Activated effector memory CD4-positive, alpha-beta T cell treated with Interleukin-2 at 50 U/mL for 16 hours (primary cell): Measurements from ENCODE around the gene ADAMTS2.
"Not testable (repeated sequence)": the region's sequence is repeated elsewhere in the genome, so short reads cannot be mapped to it uniquely, and the experiment has no call there.

Source experiments
- DNase-seq: peaks from one replicate; pipeline ENCODE4 v3.0.0-alpha.2; 2020

The ADAMTS2 gene

GRCh38 chr5:179118338-179118737, 226.9 kb downstream of the ADAMTS2 start:
- no peak for DNase-seq

DNA sequence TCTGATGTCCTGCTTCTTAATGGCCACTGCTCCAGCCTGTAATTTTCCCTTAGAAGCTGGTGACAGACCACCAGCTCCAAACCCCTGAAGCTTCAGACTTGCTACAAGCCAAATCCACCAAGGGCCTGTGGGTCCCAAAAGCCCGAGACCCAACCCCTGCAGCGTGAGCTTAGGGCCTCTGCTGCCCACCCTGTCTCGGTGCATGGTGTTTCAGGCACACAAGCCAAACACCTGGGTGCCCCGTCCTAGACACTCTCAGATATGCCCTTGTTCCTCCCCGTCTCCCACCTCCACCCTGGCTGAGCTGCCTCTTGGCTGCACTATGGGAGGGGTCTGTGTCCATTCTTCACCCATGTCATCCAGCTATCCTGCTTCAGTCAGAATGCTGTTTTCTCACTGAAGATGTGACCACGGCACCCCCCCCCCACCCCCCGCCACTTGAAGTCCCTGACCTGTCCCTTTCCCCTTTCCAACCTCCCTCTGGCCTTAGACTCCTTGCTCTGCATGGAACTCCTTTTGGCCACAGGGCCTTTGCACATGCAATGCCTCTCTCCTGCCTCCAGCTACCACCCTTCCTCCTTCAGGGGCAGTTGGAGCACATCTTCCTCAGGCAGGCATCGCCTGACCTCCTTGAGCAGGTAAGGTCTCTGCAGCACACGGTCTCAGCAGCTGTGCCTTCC, 229.3 kb downstream of the ADAMTS2 start:
- no peak for DNase-seq

- DNase-seq = no peak
Measured at GRCh38 chr5:179115307-179115706, 230.0 kb downstream of the ADAMTS2 start.

DNA sequence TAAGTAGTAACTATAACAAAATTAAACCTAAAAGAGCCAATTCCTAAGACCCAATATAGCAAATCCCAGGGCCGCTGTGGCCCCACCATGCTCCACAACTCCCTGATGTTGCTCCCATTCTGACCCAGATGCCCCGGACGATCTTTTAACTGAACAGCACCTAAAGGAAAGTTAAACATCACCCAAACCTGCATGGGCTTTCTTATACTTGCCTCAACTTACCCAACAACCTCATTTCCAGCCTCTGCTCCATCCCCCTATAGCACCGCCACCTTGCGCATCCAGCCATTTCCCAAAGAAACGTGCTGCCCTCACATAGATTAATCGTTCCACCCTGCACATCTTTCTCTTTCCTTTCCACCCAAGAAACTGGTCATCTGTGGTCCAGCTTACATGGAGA, 230.5 kb downstream of the ADAMTS2 start:
- DNase-seq = no peak

GRCh38 chr5:179113945-179114641, 231.2 kb downstream of the ADAMTS2 start:
- no peak for DNase-seq

- DNase-seq = no peak
Measured at GRCh38 chr5:179113143-179113530, 232.1 kb downstream of the ADAMTS2 start.

- DNase-seq = no peak
Measured at GRCh38 chr5:179112469-179113142, 232.7 kb downstream of the ADAMTS2 start.

DNA sequence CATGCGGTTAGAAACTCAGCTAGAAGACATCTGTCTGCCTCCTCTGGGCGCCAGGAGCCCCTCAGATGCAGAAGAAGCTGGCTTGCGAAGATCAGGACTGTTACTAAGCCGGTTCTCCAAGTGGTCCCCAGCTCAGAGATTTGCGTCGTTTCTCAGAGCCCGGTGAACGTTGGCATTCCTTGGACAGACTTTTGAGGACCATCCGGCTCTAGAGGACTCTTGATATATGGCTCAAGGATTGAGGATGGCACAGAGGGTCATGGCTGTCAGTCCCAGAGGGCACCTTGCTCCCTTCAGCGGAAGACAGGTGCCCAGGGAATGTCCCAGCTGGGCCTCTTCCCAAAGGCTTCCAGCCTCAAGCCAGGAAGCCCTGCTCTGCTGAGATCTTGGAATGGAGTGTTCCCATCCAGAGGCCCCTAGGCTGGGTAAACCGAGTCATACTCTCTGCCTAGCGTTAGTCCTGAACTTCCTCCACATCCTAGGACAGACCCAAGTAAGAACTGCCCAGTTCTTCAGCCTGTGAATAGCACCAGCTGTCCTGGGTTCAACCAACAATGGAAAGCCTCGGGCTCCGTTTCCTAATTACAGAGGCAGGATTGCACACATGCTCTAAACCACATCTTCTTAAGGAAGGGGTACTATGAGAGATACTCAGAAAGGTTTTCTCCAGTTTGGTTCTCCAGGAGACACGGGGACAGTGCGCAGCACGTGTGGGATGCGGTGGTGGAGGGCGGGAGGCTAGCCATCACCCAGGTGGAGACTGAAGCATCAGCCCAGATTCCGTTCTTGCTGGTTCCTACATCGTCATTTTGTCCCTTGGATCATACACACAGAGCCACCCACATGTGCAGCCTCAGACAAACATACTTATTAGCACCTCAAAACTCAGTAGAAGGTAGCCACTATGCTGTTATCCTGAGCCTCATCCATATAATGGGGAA, 233.7 kb downstream of the ADAMTS2 start:
- no peak for DNase-seq

GRCh38 chr5:179110528-179110927, 234.7 kb downstream of the ADAMTS2 start:
- no peak for DNase-seq

DNA sequence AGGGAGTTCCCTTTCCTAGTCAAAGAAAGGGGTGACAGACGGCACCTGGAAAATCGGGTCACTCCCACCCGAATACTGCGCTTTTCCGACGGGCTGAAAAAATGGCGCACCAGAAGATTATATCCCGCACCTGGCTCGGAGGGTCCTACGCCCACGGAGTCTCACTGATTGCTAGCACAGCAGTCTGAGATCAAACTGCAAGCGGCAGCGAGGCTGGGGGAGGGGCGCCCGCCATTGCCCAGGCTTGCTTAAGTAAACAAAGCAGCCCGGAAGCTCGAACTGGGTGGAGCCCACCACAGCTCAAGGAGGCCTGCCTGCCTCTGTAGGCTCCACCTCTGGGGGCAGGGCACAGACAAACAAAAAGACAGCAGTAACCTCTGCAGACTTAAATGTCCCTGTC, 244.0 kb downstream of the ADAMTS2 start:
- not testable (repeated sequence) for DNase-seq

GRCh38 chr5:179089502-179089901, 255.8 kb downstream of the ADAMTS2 start:
- DNase-seq = no peak

DNA sequence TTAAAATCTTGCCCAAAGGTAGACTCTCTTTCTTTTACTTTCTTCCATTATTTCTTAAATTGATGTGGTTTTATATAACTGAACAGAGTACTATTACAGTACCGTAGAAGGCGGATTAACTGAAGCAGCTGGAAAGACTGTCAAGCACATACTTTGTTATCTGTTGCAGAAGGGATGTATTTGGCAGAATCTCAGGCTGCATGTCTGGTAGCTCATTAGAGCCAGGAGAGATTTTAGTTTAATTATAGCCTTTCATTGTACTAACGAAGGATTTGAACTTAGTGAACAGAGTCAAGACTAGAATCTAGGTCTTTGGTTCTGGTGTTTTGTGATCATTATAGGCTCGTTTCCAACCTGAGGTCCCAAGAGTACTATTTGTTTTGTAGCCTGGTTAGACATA, 264.5 kb downstream of the ADAMTS2 start:
- no peak for DNase-seq

- DNase-seq = no peak
Measured at GRCh38 chr5:179079165-179079987, 265.9 kb downstream of the ADAMTS2 start.

DNA sequence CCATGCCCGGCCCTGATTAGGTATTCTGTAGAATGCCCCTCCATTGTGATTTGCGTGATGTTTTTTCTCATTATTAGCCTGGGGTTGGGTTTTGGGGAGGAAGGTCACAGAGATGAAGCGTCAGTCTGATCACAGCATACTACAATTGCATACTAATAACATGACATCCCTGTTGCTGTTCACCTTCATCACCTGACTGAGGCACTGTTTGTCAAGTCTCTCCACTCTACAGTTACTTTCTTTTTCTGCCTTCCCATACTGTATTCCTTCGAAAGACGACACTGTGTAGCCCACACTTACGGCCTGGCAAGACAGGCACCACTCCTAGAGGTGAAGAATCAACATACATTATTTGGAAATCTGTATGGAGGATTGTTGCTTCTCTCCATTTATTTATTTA, 279.6 kb downstream of the ADAMTS2 start:
- no peak for DNase-seq

- DNase-seq = no peak
Measured at GRCh38 chr5:179061025-179061424, 284.2 kb downstream of the ADAMTS2 start.
